DMS 273 (cell line): ENCODE data around the gene TPSD1.
"Not testable (repeated sequence)": the region's sequence is repeated elsewhere in the genome, so short reads cannot be mapped to it uniquely, and the experiment has no call there.

Experiments
- DNase-seq: peaks from one replicate; lab custom pipeline; 2025; ENCODE audit not compliant: unreplicated experiment; lab: John Stamatoyannopoulos, UW

The TPSD1 gene

DNA sequence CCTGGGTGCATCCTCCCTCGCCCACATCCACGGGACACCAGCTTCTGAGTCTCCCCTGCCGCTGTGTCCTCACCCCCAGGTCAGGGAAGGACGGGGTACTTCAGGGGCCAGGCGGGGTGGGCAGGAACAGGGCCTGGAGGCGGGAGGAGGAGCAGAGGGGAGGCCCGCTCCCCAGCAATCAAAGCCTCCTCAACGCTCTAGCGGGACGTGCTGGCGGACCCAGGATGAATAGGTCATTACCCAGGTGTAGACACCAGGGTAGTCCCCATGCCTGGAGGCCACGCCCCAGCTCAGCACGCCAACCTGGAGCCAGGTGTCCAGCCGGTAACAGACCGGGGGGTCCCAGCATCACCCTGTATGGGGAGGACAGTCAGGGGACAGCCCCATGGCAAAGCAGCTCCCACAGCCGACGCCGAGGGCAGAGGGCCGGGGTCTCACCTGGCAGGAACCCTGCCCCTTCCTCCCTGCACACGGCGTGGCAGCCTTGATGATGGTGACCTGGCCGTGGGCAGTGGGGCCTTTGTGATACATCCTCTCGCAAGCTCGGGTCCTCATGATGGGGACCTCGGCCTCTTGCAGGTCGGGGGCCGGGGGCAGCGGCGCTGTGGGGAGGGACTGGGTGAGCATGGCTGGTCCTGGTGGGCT, 24.2 kb downstream of the TPSD1 start:
- no peak for DNase-seq

DNA sequence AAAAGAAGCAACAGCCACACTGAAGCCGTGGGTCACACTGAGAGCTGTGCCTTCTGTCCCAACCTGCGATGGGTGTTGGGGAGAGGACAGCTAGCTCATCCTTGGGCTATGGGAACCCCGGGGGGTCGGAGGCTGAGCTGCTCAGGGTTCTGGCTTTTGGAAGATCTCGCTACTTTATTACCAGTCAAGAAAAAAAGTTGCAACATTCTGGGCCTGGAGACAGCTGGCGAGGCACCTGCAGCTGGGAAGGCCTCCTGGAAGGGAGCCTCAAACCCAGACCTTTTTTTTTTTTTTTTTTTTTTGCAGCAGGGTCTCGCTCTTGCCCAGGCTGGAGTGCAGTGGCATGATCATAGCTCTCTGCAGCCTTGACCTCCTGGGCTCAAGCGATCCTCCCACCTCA, 24.9 kb downstream of the TPSD1 start:
- DNase-seq = peak; percentile 45

GRCh38 chr16:1281517-1281916, 25.6 kb downstream of the TPSD1 start:
- DNase-seq = no peak

GRCh38 chr16:1282324-1282973, 26.6 kb downstream of the TPSD1 start:
- DNase-seq = no peak

- DNase-seq = no peak
Observed at GRCh38 chr16:1283296-1283695, 27.4 kb downstream of the TPSD1 start.

GRCh38 chr16:1283996-1284616, 28.2 kb downstream of the TPSD1 start:
- DNase-seq = peak; percentile 62

- peak; percentile 39 for DNase-seq
Observed at GRCh38 chr16:1285669-1286512, 30.0 kb downstream of the TPSD1 start.

DNA sequence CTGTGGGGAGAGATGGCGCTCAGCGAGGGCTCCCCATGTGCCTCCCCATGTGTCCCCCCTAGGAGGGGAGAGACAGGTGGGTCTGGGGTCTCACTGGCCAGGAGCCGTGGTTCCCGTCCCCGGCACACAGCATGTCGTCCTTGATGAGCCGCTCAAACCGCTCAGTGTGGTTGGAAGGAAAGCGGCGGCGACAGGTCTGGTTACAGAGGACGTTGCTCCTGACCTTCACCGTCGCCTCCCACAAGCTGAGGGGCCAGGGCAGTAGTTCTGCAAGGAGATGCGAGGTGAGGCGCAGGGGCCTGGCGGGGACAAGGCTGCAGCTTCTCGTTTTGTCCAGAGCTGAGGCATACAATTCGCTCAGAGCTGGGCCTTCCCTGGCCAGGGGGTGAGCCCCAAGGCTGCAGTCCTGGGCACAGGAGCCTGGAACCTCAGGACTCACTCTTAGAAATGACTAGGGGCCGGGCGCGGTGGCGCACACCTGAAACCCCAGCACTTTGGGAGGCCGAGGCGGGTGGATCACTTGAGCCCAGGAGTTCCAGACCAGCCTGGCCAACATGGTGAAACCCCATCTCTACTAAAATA, 30.7 kb downstream of the TPSD1 start:
- DNase-seq = no peak

DNA sequence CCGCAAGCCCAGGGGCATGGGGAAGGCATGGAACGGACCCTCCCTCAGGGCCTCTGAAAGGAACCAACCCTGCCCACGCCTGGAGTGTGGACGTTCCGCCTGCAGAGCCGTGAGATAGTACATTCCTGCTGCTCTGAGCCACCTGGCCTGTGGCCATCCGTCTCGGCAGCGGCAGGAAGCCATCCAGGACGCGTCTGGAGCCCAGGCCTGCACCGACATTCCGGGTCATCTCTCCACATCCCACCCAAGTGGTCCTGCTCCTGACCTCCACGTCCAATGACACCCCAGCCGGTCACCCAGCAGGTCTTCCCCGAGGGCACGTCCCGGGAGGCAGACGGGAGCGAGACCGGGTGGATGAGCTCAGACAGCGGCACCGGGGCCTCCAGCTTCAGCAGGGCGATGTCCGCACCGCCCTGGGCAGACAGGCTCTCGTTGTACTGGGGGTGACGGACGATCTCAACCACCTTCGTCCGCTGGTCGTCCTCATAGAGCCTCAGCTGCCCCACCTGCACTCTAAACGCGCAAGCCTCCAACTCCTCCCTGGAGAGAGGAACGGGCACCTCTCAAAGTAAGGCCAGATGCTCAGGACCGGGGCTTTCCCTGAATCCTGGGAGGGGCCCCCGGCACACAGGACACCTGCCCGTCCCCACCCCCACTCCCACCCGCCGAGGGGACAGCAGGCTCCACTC, 32.3 kb downstream of the TPSD1 start:
- no peak for DNase-seq

- peak; percentile 39 for DNase-seq
Observed at GRCh38 chr16:1288813-1289476, 33.1 kb downstream of the TPSD1 start.

DNA sequence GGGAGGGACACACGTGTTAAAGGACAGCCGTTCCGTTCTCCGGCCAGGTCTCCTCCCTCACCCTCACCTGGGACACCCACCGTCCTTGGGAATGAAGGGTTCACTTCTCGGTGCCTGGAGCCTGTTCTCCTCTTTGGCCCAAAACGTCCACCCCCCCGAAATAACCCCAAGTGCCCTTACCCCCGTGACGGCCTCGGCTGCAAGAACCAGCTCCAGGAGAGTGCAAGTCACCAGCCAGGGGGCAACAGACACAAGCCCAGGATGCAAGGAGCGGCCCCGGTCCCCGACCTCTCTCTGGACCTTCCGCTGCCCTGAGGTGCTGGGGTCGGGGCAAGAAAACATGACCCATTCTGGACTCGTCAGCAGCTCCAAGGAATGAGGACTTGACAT, 33.6 kb downstream of the TPSD1 start:
- no peak for DNase-seq

- no peak for DNase-seq
Observed at GRCh38 chr16:1290063-1290501, 34.2 kb downstream of the TPSD1 start.

DNA sequence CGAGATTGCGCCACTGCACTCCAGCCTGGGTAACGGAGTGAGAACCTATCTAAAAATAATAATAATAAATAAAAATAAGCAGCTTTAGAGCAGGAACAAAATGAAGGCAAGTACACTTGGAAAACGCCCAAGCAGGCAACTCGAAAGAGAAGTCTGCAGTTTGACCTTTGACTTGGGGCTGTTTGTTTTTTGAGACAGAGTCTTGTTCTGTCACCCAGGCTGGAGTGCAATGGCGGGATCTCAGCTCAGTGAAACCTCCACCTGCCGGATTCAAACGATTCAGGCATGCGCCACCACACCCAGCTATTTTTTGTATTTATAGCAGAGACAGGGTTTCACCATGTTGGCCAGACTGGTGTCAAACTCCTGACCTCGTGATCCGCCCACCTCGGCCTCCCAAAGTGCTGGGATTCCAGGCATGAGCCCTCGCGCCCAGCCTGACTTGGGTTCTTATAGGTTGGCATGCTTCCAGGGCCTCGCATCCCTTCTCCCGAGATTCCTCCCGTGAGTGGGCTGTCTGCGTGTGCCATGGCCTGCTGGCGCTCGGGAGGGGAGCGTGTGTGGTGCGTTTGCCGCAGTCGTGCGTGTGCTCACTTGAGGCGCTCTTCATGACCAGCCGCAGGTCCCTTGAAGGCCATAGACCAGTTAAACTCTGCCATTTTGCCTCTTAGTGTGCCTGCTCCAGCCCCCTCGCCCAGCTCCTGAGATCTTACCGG, 35.1 kb downstream of the TPSD1 start:
- DNase-seq = peak; percentile 43

DNA sequence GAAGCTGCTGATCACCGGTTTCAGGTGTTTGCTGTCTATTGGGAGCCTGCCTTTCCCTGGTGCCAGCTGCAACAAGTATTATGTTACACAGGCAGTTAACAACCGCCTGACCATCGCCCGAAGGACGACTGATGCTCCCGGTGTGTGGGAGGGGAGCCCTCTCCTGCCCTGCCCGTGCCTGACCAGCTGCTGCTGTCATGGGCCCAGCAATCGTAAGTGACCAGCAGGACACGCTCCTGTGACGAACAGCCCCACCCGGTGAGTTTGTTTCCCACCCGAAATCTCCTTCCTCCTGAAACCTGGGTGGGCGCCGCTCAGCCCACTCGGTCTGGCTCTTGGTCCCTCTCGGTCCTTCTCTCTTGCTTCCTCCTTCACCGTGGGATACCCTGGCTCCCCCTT, 35.7 kb downstream of the TPSD1 start:
- no peak for DNase-seq

DNA sequence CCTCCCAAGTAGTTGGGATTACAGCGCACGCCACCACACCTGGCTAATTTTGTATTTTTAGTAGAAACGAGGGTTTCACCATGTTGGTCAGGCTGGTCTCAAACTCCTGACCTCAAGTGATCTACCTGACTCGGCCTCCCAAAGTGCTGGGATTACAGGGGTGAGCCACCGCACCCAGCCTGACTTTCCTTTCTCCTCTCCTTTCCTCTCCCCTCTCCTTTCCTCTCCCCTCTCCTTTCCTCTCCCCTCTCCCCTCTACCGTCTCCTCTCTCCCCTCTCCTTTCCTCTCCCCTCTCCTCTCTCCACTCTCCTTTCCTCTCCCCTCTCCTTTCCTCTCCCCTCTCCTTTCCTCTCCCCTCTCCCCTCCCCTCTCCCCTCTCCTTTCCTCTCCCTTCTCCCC, 36.3 kb downstream of the TPSD1 start:
- DNase-seq = not testable (repeated sequence)

DNA sequence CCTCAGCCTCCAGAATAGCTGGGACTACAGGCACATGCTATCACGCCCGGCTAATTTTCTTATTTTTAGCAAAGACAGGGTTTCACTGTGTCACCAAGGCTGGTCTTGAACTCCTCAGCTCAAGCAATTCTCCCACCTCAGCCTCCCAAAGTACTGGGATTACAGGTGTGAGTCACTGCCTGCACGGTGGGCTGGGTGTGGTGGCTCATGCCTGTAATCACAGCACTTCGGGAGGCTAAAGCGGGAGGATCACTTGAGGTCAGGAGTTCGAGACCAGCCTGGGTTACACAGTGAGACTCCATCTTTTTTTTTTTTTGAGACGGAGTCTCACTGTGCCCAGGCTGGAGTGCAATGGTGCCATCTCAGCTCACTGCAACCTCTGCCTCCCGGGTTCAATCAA, 36.9 kb downstream of the TPSD1 start:
- not testable (repeated sequence) for DNase-seq

GRCh38 chr16:1293921-1294656, 38.2 kb downstream of the TPSD1 start:
- no peak for DNase-seq

DNA sequence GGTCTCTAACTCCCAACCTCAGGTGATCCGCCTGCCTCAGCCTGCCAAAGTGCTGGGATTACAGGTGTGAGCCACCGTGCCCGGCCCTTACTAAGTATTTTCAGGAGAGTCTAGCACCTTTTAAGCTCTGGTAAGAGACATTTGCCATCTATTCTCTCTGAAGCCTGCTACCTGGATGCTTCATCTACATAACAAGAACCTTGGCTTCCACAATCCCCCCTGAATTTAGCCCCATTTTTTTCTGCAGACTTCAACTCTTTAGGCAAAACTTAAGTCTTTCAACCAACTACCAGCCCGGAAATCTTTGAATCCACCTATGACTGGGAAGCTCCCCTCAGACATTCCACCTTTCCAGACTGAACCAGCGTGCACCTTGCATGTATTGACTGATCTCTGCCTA, 39.6 kb downstream of the TPSD1 start:
- no peak for DNase-seq

- DNase-seq = not testable (repeated sequence)
Observed at GRCh38 chr16:1296688-1297017, 40.8 kb downstream of the TPSD1 start.
